ENCODE results near the gene NDUFA8.

The NDUFA8 gene

DNA sequence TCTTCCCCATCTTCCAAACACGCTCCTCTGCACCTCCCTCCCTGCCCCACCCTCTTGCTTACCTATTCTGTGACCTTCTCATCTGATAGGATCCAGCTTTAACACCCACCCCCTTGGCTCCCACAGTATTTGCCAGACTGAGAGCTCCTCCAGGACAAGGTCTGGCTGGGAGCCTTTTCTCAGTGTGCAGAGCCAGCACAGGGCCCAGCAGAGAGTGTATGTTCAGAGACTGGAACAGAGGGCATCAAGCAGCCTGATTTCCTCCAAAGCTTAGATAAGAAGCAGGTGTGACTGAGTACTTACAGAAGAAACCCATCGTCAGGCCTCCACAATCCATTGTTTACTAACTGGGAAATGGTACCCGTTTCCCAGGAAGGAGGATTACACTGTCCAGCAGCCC is 42.5 kb upstream of the NDUFA8 start:
- ChIA-PET CTCF (no interaction called here), POLR2A (no interaction called here)
- DNase-seq: no peak
- no peak overlapping the region for H3K4me3 ChIP-seq (ENCODE audit: control insufficient read depth in 1 of 7, extremely low read depth in 1 of 7, insufficient read depth in 4 of 7, low read depth in 2 of 7, low read length in 6 of 7)
- 100% methylated on average over 3 of the region's 3 CpGs for WGBS (ENCODE audit: insufficient coverage)
- peaks cover 0 to 2% (median 0%) of the 10 kb centered on the region in 4 experiments for H3K36me3 ChIP-seq (ENCODE audit: control insufficient read depth in 4 of 4, insufficient read depth in 4 of 4, low read length in 3 of 4)
- no peak overlapping the region for H3K27ac ChIP-seq (ENCODE audit: insufficient read depth in 1 of 2, low read depth in 1 of 2, low read length in 2 of 2, poor library complexity in 1 of 2, severe bottlenecking in 2 of 2)
- H3K9me3 ChIP-seq (ENCODE audit: control extremely low read depth in 1 of 5, control insufficient read depth in 4 of 5, insufficient read depth in 2 of 5, low read depth in 1 of 5, low read length in 4 of 5): no peaks in the 10 kb centered on the region
- peaks cover 0 to 6% (median 1%) of the 10 kb centered on the region in 4 experiments for H3K4me1 ChIP-seq (ENCODE audit: control extremely low read depth in 1 of 4, control insufficient read depth in 4 of 4, insufficient read depth in 4 of 4, low read length in 3 of 4)
- H3K27me3 ChIP-seq (replicated peaks in 2 of 5; ENCODE audit: control insufficient read depth in 4 of 5, insufficient read depth in 5 of 5, low read length in 4 of 5): peaks cover 0 to 2% (median 0%) of the 10 kb centered on the region in 5 experiments

DNA sequence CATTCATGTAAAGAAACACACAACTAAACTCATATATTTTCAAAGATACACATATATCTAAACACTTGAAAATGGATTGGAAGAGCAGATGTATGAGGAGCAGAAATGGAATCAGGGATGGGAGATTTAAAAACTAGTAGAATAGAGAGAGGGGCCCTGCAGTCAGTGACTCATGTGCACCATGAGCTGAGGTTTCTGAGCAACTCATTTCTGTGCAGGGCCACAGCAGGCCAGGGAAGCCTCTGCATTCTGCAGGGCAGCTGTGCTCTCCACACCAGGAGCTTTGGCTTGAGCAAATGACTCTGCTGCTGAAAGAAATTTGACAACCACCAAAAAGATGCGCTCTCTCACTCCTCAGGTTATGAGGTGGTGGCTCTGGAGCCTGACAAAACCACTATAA is 42.1 kb upstream of the NDUFA8 start:
- peaks cover 0 to 2% (median 0%) of the 10 kb centered on the region in 5 experiments for H3K27me3 ChIP-seq (replicated peaks in 2 of 5; ENCODE audit: control insufficient read depth in 4 of 5, insufficient read depth in 5 of 5, low read length in 4 of 5)
- H3K4me3 ChIP-seq (ENCODE audit: control insufficient read depth in 1 of 7, extremely low read depth in 1 of 7, insufficient read depth in 4 of 7, low read depth in 2 of 7, low read length in 6 of 7): no peak overlapping the region
- peaks cover 0 to 2% (median 0%) of the 10 kb centered on the region in 4 experiments for H3K36me3 ChIP-seq (ENCODE audit: control insufficient read depth in 4 of 4, insufficient read depth in 4 of 4, low read length in 3 of 4)
- no peaks in the 10 kb centered on the region for H3K9me3 ChIP-seq (ENCODE audit: control extremely low read depth in 1 of 5, control insufficient read depth in 4 of 5, insufficient read depth in 2 of 5, low read depth in 1 of 5, low read length in 4 of 5)
- peaks cover 0 to 6% (median 1%) of the 10 kb centered on the region in 4 experiments for H3K4me1 ChIP-seq (ENCODE audit: control extremely low read depth in 1 of 4, control insufficient read depth in 4 of 4, insufficient read depth in 4 of 4, low read length in 3 of 4)
- ChIA-PET CTCF (interaction anchor here (1.6 kb wide), 1 partner anchor 9 kb away, joined by 4 read pairs; no protein-coding TSS in a partner anchor), POLR2A (no interaction called here)
- WGBS (ENCODE audit: insufficient coverage): 100% methylated on average over 1 of the region's 1 CpG
- H3K27ac ChIP-seq (ENCODE audit: insufficient read depth in 1 of 2, low read depth in 1 of 2, low read length in 2 of 2, poor library complexity in 1 of 2, severe bottlenecking in 2 of 2): no peak overlapping the region
- no peak for DNase-seq

DNA sequence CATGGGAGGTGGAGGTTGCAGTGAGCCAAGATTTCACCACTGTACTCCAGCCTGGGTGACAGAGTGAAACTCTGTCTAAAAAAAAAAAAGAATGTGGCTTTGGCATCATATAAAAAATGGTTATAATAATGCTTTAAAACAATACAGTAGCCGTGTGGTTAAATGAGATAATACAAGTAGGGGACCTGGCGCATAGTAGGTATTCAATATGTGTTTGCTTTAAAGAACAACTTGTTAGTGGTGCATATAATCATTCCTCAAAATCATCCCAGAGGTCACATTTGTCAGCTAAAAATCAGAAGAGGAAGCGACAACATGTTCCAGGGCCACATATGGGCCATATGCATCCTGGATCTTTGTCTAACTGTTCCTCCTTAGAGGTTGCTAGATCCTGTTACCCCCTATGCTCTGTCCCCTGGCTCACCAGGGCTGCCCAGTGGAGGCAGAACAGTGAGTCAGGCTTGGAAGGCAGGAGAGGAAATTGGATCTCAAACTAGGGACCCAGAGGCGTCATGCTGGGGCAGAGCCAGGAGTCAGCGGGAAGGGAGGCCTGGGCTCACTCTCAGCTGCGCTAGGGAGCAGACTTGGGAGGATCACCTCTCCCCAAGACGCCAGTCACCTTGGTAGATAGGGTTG is 41.5 kb upstream of the NDUFA8 start:
- peak in 2 of 3 donors; percentile 54 to 65 for DNase-seq
- Histone ChIP-seq H3K4me1 (ENCODE audit: control extremely low read depth in 1 of 4, control insufficient read depth in 4 of 4, insufficient read depth in 4 of 4, low read length in 3 of 4) (peaks cover 0 to 6% (median 1%) of the 10 kb centered on the region in 4 experiments), H3K27me3 (replicated peaks in 2 of 5; ENCODE audit: control insufficient read depth in 4 of 5, insufficient read depth in 5 of 5, low read length in 4 of 5) (peaks cover 0 to 2% (median 0%) of the 10 kb centered on the region in 5 experiments), H3K9me3 (ENCODE audit: control extremely low read depth in 1 of 5, control insufficient read depth in 4 of 5, insufficient read depth in 2 of 5, low read depth in 1 of 5, low read length in 4 of 5) (no peaks in the 10 kb centered on the region), H3K36me3 (ENCODE audit: control insufficient read depth in 4 of 4, insufficient read depth in 4 of 4, low read length in 3 of 4) (peaks cover 0 to 2% (median 0%) of the 10 kb centered on the region in 4 experiments), H3K4me3 (ENCODE audit: control insufficient read depth in 1 of 7, extremely low read depth in 1 of 7, insufficient read depth in 4 of 7, low read depth in 2 of 7, low read length in 6 of 7) (no peak overlapping the region), H3K27ac (ENCODE audit: insufficient read depth in 1 of 2, low read depth in 1 of 2, low read length in 2 of 2, poor library complexity in 1 of 2, severe bottlenecking in 2 of 2) (no peak overlapping the region)
- 90% methylated on average over 3 of the region's 7 CpGs for WGBS (ENCODE audit: insufficient coverage)
- CTCF ChIA-PET: interaction anchor here (0.7 to 1.6 kb wide), 2 partner anchors 8 to 9 kb away, joined by 3 to 4 read pairs; no protein-coding TSS in a partner anchor
- POLR2A ChIA-PET: no interaction called here

DNA sequence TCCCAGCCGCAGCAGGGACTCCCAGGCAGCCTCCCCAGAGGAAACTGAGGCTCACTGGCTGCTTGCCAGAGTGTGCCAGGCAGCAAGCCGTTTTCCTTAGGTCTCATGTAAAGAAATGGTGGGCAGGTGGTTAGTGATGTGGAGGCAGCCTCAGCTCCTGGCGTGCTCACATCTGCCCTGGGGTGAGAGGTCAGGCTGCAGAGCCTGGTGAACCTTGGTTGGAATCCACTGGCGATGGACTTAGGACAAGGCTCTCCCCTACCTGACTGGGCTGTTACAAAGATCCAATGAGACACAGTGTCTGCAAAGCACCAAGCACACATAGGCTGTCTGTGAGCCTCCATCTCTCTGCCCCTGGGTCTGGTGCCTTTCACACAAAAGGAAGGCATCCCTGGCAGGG is 38.3 kb upstream of the NDUFA8 start:
- POLR2A ChIA-PET: no interaction called here
- peaks cover 0 to 6% (median 1%) of the 10 kb centered on the region in 4 experiments for H3K4me1 ChIP-seq (ENCODE audit: control extremely low read depth in 1 of 4, control insufficient read depth in 4 of 4, insufficient read depth in 4 of 4, low read length in 3 of 4)
- WGBS (ENCODE audit: insufficient coverage): 100% methylated on average over 2 of the region's 4 CpGs
- H3K36me3 ChIP-seq (ENCODE audit: control insufficient read depth in 4 of 4, insufficient read depth in 4 of 4, low read length in 3 of 4): no peaks in the 10 kb centered on the region
- no peak for DNase-seq
- no peaks in the 10 kb centered on the region for H3K27me3 ChIP-seq (replicated peaks in 2 of 5; ENCODE audit: control insufficient read depth in 4 of 5, insufficient read depth in 5 of 5, low read length in 4 of 5)
- no peaks in the 10 kb centered on the region for H3K9me3 ChIP-seq (ENCODE audit: control extremely low read depth in 1 of 5, control insufficient read depth in 4 of 5, insufficient read depth in 2 of 5, low read depth in 1 of 5, low read length in 4 of 5)
- CTCF ChIA-PET: interaction anchor here (1.1 kb wide), 1 partner anchor 10 kb away, joined by 3 read pairs; no protein-coding TSS in a partner anchor
- H3K4me3 ChIP-seq (ENCODE audit: control insufficient read depth in 1 of 7, extremely low read depth in 1 of 7, insufficient read depth in 4 of 7, low read depth in 2 of 7, low read length in 6 of 7): no peak overlapping the region
- no peak overlapping the region for H3K27ac ChIP-seq (ENCODE audit: insufficient read depth in 1 of 2, low read depth in 1 of 2, low read length in 2 of 2, poor library complexity in 1 of 2, severe bottlenecking in 2 of 2)

DNA sequence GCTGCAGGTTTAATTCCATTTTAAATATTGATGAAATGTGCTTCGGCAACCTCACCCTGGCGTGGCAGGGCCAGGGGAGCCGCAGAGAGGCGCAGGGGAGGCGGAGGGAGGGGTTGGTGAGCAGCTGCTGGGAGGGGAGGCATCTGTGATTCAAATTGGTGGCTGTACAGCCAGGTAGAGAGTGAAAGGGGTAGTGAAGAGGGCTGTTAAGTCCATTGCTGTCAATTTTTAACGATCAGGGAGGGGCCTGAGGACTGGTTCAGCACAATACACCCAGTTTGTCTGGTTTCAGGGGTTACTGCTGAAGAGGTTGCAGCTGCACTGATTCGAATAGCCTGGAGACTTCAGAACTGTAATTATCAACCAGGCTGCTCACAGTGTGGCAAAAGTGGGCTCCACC is 37.8 kb upstream of the NDUFA8 start:
- Histone ChIP-seq H3K27me3 (replicated peaks in 2 of 5; ENCODE audit: control insufficient read depth in 4 of 5, insufficient read depth in 5 of 5, low read length in 4 of 5) (no peaks in the 10 kb centered on the region), H3K4me1 (ENCODE audit: control extremely low read depth in 1 of 4, control insufficient read depth in 4 of 4, insufficient read depth in 4 of 4, low read length in 3 of 4) (peaks cover 0 to 6% (median 1%) of the 10 kb centered on the region in 4 experiments), H3K4me3 (ENCODE audit: control insufficient read depth in 1 of 7, extremely low read depth in 1 of 7, insufficient read depth in 4 of 7, low read depth in 2 of 7, low read length in 6 of 7) (no peak overlapping the region), H3K36me3 (ENCODE audit: control insufficient read depth in 4 of 4, insufficient read depth in 4 of 4, low read length in 3 of 4) (no peaks in the 10 kb centered on the region), H3K27ac (ENCODE audit: insufficient read depth in 1 of 2, low read depth in 1 of 2, low read length in 2 of 2, poor library complexity in 1 of 2, severe bottlenecking in 2 of 2) (no peak overlapping the region), H3K9me3 (ENCODE audit: control extremely low read depth in 1 of 5, control insufficient read depth in 4 of 5, insufficient read depth in 2 of 5, low read depth in 1 of 5, low read length in 4 of 5) (no peaks in the 10 kb centered on the region)
- WGBS (ENCODE audit: insufficient coverage): 95% methylated on average over 7 of the region's 7 CpGs
- no peak for DNase-seq
- CTCF ChIA-PET: interaction anchor here (1.1 kb wide), 1 partner anchor 10 kb away, joined by 3 read pairs; no protein-coding TSS in a partner anchor
- POLR2A ChIA-PET: no interaction called here

DNA sequence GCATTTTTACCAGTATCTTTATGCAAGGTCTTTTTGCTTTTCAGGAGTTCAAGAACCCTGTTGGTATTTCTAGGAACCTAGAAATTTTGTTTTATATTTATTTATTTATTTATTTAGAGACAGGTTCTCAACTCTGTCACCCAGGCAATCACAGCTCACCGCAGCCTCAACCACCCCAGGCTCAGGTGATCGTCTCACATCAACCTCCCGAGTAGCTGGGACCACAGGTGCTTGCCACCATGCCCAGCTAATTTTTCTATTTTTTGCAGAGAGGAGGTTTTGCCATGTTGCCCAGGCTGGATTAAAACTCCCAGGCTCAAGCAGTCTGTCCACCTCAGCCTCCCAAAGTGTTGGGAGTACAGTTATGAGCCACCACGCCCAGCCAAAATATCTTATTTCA is 36.3 kb upstream of the NDUFA8 start:
- H3K9me3 ChIP-seq (ENCODE audit: control extremely low read depth in 1 of 5, control insufficient read depth in 4 of 5, insufficient read depth in 2 of 5, low read depth in 1 of 5, low read length in 4 of 5): no peaks in the 10 kb centered on the region
- H3K4me1 ChIP-seq (ENCODE audit: control extremely low read depth in 1 of 4, control insufficient read depth in 4 of 4, insufficient read depth in 4 of 4, low read length in 3 of 4): no peaks in the 10 kb centered on the region
- DNase-seq: no peak
- ChIA-PET POLR2A (no interaction called here), CTCF (no interaction called here)
- H3K4me3 ChIP-seq (ENCODE audit: control insufficient read depth in 1 of 7, extremely low read depth in 1 of 7, insufficient read depth in 4 of 7, low read depth in 2 of 7, low read length in 6 of 7): no peak overlapping the region
- no peak overlapping the region for H3K27ac ChIP-seq (ENCODE audit: insufficient read depth in 1 of 2, low read depth in 1 of 2, low read length in 2 of 2, poor library complexity in 1 of 2, severe bottlenecking in 2 of 2)
- no peaks in the 10 kb centered on the region for H3K27me3 ChIP-seq (replicated peaks in 2 of 5; ENCODE audit: control insufficient read depth in 4 of 5, insufficient read depth in 5 of 5, low read length in 4 of 5)
- H3K36me3 ChIP-seq (ENCODE audit: control insufficient read depth in 4 of 4, insufficient read depth in 4 of 4, low read length in 3 of 4): no peaks in the 10 kb centered on the region
- 100% methylated on average over 3 of the region's 4 CpGs for WGBS (ENCODE audit: insufficient coverage)

DNA sequence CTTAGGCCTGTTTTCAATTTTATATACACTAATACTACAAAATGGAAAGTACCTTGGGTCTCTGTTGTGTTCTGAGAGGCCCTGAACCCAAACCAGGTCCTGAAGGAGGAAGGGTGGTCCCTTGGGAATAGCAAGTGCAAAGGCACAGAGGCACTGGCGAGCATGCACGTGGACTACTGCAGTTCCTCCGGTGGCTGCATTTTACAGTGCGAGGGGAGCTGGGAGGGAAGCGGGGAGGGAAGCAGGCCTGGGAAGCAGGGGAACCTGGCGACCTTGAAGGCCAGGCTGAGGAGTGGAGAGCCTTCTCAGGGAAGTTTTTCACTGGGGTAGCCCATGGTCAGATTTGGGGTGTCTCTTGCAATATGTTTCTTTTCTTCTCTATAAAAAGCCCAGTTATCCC is 34.1 kb upstream of the NDUFA8 start:
- no peak overlapping the region for H3K27ac ChIP-seq (ENCODE audit: insufficient read depth in 1 of 2, low read depth in 1 of 2, low read length in 2 of 2, poor library complexity in 1 of 2, severe bottlenecking in 2 of 2)
- H3K4me1 ChIP-seq (ENCODE audit: control extremely low read depth in 1 of 4, control insufficient read depth in 4 of 4, insufficient read depth in 4 of 4, low read length in 3 of 4): no peaks in the 10 kb centered on the region
- no peak for DNase-seq
- H3K27me3 ChIP-seq (replicated peaks in 2 of 5; ENCODE audit: control insufficient read depth in 4 of 5, insufficient read depth in 5 of 5, low read length in 4 of 5): no peaks in the 10 kb centered on the region
- no peaks in the 10 kb centered on the region for H3K9me3 ChIP-seq (ENCODE audit: control extremely low read depth in 1 of 5, control insufficient read depth in 4 of 5, insufficient read depth in 2 of 5, low read depth in 1 of 5, low read length in 4 of 5)
- no peaks in the 10 kb centered on the region for H3K36me3 ChIP-seq (ENCODE audit: control insufficient read depth in 4 of 4, insufficient read depth in 4 of 4, low read length in 3 of 4)
- POLR2A ChIA-PET: no interaction called here
- H3K4me3 ChIP-seq (ENCODE audit: control insufficient read depth in 1 of 7, extremely low read depth in 1 of 7, insufficient read depth in 4 of 7, low read depth in 2 of 7, low read length in 6 of 7): no peak overlapping the region
- WGBS (ENCODE audit: insufficient coverage): 100% methylated on average over 6 of the region's 6 CpGs
- CTCF ChIA-PET: interaction anchor here (2.5 kb wide), 1 partner anchor 69 kb away, joined by 7 read pairs; no protein-coding TSS in a partner anchor
